GM19324 (cell line): ENCODE results near the gene YES1.
"Not testable (repeated sequence)": the region's sequence is repeated elsewhere in the genome, so short reads cannot be mapped to it uniquely, and the experiment has no call there.

ENCODE experiments used
- ATAC-seq: cut with Tn5 transposase; IDR thresholded peaks from one replicate; pipeline ENCODE4 v1.9.1; 2021; ENCODE audit warnings: mild to moderate bottlenecking, moderate library complexity; ENCODE audit not compliant: unreplicated experiment, low FRiP score

YES1 gene

DNA sequence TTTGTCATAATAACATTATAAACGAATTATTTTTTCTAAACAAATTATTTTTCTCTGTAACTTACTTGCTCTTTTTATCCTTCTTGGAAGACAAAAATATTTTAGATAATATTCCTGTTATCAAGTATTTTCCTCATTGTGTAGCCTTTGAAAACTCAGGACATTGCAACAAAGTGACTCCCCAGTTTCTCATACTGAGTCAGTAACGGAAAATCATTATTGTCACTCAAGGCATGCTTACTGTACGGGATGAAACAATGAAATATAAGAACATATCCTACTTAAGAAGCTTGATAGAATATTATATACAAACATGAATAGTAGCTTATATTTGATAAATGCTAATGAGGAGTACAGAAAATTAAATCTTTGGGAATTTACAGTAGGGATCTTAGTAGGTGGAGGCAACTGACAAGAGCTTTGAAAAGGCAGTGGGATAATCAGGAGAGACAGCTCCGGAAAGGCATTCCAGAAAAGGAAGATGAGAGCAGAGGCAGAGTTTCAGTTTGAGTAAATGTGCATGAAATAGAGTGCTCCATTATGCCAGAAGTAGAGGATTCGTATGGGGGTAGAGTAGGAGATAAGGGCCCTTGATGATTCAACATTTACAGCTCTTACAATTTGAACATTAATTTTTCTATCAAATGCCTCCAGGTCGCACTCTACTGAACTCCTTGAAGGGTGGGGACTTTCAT, 14.0 kb upstream of the YES1 start:
- no peak for ATAC-seq

DNA sequence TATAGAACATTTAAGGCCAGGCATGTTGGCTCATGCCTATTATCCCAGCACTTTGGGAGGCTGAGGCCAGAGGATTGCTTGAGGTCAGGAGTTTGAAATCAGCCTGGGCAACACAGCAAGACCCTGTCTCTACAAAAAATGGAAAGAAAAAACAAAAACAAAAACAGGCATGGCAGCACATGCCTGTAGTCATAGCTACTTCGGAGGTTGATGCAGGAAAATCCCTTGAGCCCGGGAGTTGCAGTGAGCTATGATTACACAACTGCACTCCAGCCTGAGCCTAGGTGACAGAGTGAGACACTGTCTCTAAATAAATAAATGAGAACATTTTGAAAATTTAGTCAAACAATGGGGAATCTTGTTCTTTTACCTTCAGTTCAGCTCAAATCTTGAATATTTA, 12.1 kb upstream of the YES1 start:
- no peak for ATAC-seq

- no peak for ATAC-seq
Measured at GRCh38 chr18:820591-821165, 8.6 kb upstream of the YES1 start.

DNA sequence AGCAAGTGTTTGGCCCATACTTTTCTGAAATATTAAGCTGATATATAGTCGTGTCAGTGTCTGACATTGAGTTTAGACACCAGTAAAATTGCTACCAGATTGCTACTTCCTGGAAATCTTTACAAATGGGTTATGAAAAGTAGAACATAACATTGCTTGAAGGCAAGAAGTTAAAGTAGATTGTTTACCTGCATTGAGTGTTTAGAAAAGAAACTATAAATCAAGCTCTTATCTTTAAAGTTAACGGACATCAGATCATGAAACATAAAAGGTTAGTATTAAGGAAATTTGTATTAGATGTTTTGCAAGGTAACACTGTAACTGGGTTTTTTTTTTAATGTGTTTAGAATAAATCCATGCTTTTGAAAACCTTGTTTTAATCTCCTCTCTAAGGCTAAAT, 4.8 kb upstream of the YES1 start:
- ATAC-seq = no peak

- no peak for ATAC-seq
Measured at GRCh38 chr18:816088-816653, 4.1 kb upstream of the YES1 start.

- no peak for ATAC-seq
Measured at GRCh38 chr18:815353-815752, 3.3 kb upstream of the YES1 start.

- ATAC-seq = no peak
Measured at GRCh38 chr18:814300-815084, 2.5 kb upstream of the YES1 start.

DNA sequence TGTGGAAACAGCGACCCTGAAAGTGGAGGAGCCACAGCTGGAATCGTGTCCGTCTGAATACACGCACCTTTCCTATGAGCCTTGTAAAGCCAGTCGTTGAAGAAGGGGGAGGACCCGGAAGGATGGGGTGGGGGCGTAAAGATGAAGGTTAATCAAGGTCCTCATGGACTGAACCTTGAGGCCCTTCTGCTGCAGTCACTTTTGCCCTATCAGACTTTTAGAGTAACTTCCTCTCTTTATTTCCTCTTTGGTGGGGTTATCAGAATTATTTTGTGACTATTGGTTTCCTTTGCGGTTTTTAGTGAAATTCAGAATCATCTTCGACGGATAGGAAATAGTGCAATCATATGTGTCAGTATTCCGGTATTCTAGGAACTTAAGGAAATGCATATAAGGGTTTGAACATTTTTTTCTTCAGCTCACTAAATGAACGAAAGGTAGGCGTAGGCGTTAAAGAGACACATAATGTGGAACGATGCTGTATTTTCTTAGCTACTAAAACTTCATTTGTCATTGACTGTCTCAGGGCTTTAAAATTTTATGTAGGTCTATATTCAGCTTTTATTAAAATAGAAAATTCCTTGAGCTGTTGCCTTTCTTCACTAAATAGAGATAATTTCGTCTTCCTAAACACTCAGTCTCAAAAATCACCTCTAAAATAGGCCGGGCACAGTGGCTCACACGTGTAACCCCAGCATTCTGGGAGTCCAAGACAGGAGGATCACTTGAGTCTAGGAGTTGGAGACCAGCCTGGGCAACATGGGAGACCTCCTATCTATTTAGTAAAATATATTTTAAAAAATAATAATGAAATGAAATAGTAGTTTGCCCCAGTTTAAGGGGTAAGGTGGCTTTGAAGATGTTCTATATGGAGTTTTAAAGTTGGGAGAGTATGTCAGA, 1.4 kb upstream of the YES1 start:
- no peak for ATAC-seq

GRCh38 chr18:812376-813171, 532 bp upstream of the YES1 start:
- ATAC-seq = peak; percentile 62

DNA sequence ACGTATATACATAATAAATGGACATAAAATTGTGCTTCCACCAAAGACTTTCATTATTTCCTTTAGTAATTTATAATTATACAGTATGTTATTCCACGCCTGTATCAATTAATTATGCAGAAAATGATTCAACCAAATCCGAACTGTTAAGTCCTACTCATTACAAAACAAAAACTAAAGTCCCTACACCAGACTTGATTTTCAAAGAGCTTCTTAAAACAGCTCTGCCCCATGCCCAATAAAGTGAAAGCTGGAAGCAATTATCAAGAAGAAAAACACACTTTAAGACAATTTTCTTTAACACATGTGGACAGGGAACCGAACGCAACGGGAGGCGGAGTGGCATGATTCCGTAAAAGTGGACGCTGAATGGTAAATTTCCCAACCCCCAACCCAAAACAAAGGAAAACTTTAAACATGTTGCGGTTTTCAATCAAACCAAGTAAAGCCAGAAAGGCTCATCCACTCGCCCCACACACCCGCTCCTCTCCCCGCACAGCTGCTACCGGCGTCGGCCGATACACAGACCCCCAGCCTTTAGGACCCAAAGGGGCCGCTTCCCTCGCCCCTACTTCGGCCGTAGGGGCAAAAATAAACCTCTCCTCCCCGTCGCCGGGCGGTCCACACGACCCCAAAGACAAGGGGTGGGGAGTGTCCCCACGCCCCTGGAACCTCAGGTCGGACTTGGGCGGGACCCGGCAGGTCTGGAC, 705 bp downstream of the YES1 start:
- ATAC-seq = peak; percentile 24

GRCh38 chr18:809985-810642, 1.9 kb downstream of the YES1 start:
- peak; percentile 26 for ATAC-seq

DNA sequence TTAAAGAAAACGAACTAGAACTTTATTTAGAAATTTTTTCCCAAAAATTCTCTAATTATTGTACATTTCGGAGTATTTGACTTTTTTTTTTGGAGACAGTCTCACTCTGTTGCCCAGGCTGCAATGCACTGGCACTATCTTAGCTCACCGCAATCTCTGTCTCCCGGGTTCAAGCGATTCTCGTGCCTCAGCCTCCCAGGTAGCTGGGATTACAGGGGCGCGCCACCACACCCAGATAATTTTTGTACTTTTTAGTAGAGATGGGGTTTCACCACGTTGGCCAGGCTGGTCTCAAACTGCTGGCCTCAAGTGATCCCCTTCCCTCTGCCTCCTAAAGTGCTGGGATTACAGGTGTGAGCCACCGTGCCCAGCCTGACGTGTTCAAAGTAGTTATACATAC, 2.8 kb downstream of the YES1 start:
- not testable (repeated sequence) for ATAC-seq

DNA sequence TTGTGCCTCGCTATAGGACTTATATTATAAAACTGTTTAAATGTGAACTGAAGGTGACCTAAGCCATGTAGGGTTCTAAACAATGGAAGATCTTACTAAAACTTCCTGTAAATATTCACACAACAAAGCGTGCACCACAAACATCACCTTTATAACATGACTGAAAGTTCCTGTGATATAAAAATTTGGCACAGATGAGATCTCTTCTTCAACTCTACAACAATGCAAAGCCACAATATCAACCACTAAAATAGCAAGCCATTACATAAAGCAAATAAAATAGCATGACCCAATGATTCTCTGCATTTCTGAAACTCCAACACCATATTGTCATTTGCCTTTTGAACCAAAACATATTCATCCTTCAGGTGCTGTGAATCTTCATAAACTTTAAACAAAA, 3.5 kb downstream of the YES1 start:
- ATAC-seq = no peak

GRCh38 chr18:808086-808485, 4.0 kb downstream of the YES1 start:
- ATAC-seq = no peak

DNA sequence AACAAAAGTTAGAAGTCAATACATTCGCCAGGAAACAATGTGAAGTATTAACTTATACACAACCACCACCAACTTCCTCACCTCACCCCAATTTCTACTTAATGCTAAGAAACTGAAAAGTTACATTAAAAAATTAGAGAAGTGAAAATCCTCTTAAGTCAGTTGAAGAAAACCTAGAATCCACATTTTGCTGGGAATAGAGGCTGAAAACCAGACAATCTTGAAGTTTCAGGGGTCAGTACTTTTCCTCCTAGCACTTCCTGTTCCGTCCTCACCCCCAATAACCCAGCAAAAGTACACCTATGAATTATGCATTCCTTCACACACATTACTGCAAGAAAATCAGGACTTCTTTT, 6.3 kb downstream of the YES1 start:
- peak; percentile 16 for ATAC-seq

- ATAC-seq = peak; percentile 43
Measured at GRCh38 chr18:805008-805754, 6.9 kb downstream of the YES1 start.

GRCh38 chr18:801137-801536, 10.9 kb downstream of the YES1 start:
- no peak for ATAC-seq

GRCh38 chr18:799943-800342, 12.1 kb downstream of the YES1 start:
- no peak for ATAC-seq
